Common myeloid progenitor, CD34-positive (primary cell): Measurements from ENCODE around the gene FAM53B.
"Not testable (repeated sequence)": the region's sequence is repeated elsewhere in the genome, so short reads cannot be mapped to it uniquely, and the experiment has no call there.

Source experiments
- CTCF ChIA-PET: fragments of 350-600 bp; sonication (Branson Sonifier 250); formaldehyde crosslinking; loops from one replicate; lab custom pipeline; 2021; ENCODE audit warnings: antibody characterized with exemption; lab: Charles Lee
- POLR2A ChIA-PET: fragments of 350-600 bp; sonication (Branson Sonifier 250); formaldehyde crosslinking; loops from one replicate; lab custom pipeline; 2021; ENCODE audit warnings: antibody characterized with exemption; lab: Charles Lee
- DNase-seq, 3 donors: peaks; one replicate each; pipeline versions ENCODE4 v3.0.0 to v3.0.0-alpha.2; 2013
- H3K27ac ChIP-seq, 2 experiments: 1 replicate in 1 of 2; 2 replicates in 1 of 2; pipeline ENCODE4 v1.7.0; 2013; ENCODE audit warnings: inconsistent platforms in 2 of 2, low read length in 2 of 2, mild to moderate bottlenecking in 2 of 2, low read depth in 1 of 2, moderate library complexity in 1 of 2; ENCODE audit not compliant: severe bottlenecking in 2 of 2, insufficient read depth in 1 of 2, poor library complexity in 1 of 2
- H3K27me3 ChIP-seq, 5 experiments: replicated peaks in 2 of 5; 1 replicate in 3 of 5; 2 replicates in 2 of 5; pipeline versions ENCODE4 v1.6.1 to v1.7.0; 2013; ENCODE audit warnings: low read length in 4 of 5, mild to moderate bottlenecking in 2 of 5, moderate library complexity in 2 of 5, inconsistent platforms in 1 of 5; ENCODE audit not compliant: insufficient read depth in 5 of 5, control insufficient read depth in 4 of 5
- H3K36me3 ChIP-seq, 4 experiments: 1 replicate in 2 of 4; 2 replicates in 2 of 4; pipeline versions ENCODE4 v1.6.1 to v1.7.0; 2013; ENCODE audit warnings: low read length in 3 of 4, control low read depth in 1 of 4, mild to moderate bottlenecking in 1 of 4; ENCODE audit not compliant: control insufficient read depth in 4 of 4, insufficient read depth in 4 of 4
- H3K4me1 ChIP-seq, 4 experiments: 1 replicate in 3 of 4; 2 replicates in 1 of 4; pipeline versions ENCODE4 v1.6.1 to v1.7.1; 2013; ENCODE audit warnings: low read length in 3 of 4, mild to moderate bottlenecking in 3 of 4, control low read depth in 1 of 4, inconsistent platforms in 1 of 4, moderate library complexity in 1 of 4; ENCODE audit not compliant: control insufficient read depth in 4 of 4, insufficient read depth in 4 of 4; ENCODE audit errors: control extremely low read depth in 1 of 4
- H3K4me3 ChIP-seq, 7 experiments: 1 replicate in 4 of 7; 2 replicates in 3 of 7; pipeline versions ENCODE4 v1.5.1 to v1.7.0; 2013; ENCODE audit warnings: mild to moderate bottlenecking in 7 of 7, low read length in 6 of 7, moderate library complexity in 6 of 7, inconsistent platforms in 2 of 7, low read depth in 2 of 7, control low read depth in 1 of 7; ENCODE audit not compliant: insufficient read depth in 4 of 7, control insufficient read depth in 1 of 7; ENCODE audit errors: extremely low read depth in 1 of 7
- H3K9me3 ChIP-seq, 5 experiments: 1 replicate in 4 of 5; 2 replicates in 1 of 5; pipeline versions ENCODE4 v1.6.1 to v1.7.1; 2013; ENCODE audit warnings: low read length in 4 of 5, mild to moderate bottlenecking in 2 of 5, inconsistent platforms in 1 of 5, low read depth in 1 of 5, moderate library complexity in 1 of 5; ENCODE audit not compliant: control insufficient read depth in 4 of 5, insufficient read depth in 2 of 5; ENCODE audit errors: control extremely low read depth in 1 of 5
- WGBS: methylation state at CpG from one replicate; pipeline ENCODE4 v1.1.5; 2013; ENCODE audit not compliant: insufficient coverage; 5-methylcytosine and 5-hydroxymethylcytosine counted together

The FAM53B gene

DNA sequence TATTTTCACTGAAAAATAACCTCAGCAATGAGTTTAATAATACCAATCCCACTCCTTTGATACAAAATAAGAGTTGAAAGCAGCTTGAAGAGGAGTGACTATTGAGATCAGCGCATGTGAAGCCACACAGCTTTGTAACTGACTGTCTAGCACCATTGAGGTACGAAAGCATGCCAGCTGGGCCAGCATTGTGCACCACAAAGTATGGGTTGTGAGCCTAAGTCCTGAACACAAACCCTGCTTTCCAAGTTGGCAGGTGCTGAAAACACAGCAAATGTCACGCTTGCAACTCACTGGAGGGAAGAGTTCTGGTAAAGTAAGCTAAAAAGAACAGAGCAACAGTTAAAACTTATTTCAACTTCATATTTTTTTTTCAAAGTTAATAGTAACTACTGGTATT is 4.0 kb upstream of the FAM53B start:
- ChIA-PET CTCF (interaction anchor here (0.8 to 6.0 kb wide), 13 partner anchors 8 to 216 kb away, joined by 3 to 112 read pairs (median 4); partner anchors contain the start of gene EEF1AKMT2), POLR2A (no interaction called here)
- H3K4me3 ChIP-seq = no peak overlapping the region
- no peaks in the 10 kb centered on the region for H3K27me3 ChIP-seq
- DNase-seq = peak in 1 of 3 donors; percentile 26
- no peak overlapping the region for H3K27ac ChIP-seq
- peaks cover 0 to 7% (median 5%) of the 10 kb centered on the region in 4 experiments for H3K36me3 ChIP-seq
- H3K9me3 ChIP-seq = no peaks in the 10 kb centered on the region
- peaks cover 0 to 11% (median 9%) of the 10 kb centered on the region in 4 experiments for H3K4me1 ChIP-seq
- WGBS = no CpG with 5 or more reads among the region's 3 CpGs

DNA sequence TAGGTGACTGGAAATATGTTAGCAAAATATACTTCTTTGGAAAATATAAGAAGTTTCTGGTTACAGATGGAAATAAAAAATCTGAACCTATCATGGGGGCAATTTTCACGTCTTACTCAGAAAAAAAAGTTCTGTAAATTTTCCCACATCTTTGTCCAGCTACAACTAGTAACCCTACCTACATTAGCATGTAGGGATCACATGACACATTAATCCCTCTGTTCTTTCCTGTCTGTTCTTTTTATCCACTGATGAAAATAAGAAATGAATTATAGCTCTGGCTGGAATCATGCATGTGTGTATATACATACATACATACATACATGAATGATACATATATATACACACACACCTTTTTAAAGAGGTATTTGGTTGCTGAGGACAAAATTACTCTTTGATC is 3.6 kb upstream of the FAM53B start:
- Histone ChIP-seq H3K27ac (no peak overlapping the region), H3K36me3 (peaks cover 0 to 7% (median 5%) of the 10 kb centered on the region in 4 experiments), H3K4me1 (peaks cover 0 to 14% (median 12%) of the 10 kb centered on the region in 4 experiments), H3K9me3 (no peaks in the 10 kb centered on the region), H3K4me3 (no peak overlapping the region), H3K27me3 (no peaks in the 10 kb centered on the region)
- ChIA-PET CTCF (interaction anchor here (0.8 to 6.0 kb wide), 12 partner anchors 8 to 216 kb away, joined by 3 to 112 read pairs (median 4); no protein-coding TSS in a partner anchor), POLR2A (no interaction called here)
- no peak for DNase-seq
- no CpG with 5 or more reads among the region's 1 CpG for WGBS

DNA sequence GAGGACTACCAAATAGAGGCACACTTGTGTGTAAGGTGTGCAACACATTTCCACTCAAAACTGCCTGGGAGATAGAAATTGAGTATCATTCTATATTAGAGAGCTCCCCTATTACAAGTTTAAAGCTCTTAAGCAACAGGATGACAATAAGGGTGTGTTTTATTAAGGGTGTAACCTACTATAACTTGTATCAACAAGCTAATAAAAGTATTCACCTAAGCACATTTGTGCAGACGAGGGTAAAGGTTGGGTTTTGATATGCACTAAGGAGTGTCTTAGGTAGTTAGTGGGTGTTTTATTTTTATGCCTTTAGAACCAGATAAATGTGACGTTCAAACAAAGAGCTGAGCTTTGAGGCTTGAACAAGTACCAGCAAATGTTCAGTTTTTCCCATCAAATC is 2.8 kb upstream of the FAM53B start:
- Histone ChIP-seq H3K9me3 (no peaks in the 10 kb centered on the region), H3K27ac (no peak overlapping the region), H3K27me3 (no peaks in the 10 kb centered on the region), H3K4me1 (peaks cover 2 to 21% (median 19%) of the 10 kb centered on the region in 4 experiments), H3K4me3 (no peak overlapping the region), H3K36me3 (peaks cover 0 to 7% (median 5%) of the 10 kb centered on the region in 4 experiments)
- no peak for DNase-seq
- WGBS = no CpG with 5 or more reads among the region's 2 CpGs
- ChIA-PET POLR2A (interaction anchor here (0.6 kb wide), 2 partner anchors 69 to 98 kb away, joined by 3 to 4 read pairs; no protein-coding TSS in a partner anchor), CTCF (interaction anchor here (0.9 to 6.0 kb wide), 11 partner anchors 9 to 215 kb away, joined by 3 to 112 read pairs (median 3); no protein-coding TSS in a partner anchor)

DNA sequence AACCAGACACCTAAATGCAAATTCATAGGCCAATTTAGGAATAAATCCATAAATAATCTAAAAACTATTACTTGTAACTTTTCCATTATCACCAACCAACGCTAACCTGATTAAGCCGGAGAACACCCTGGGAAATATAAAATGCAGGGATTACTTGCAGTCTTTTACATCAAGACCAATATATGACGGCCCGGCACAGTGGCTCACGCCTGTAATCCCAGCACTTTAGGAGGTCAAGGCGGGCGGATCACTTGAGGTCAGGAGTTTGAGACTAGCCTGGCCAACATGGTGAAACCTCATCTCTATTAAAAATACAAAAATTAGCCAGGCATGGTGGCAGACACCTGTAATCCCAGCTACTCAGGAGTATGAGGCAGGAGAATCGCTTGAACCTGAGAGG is 2.3 kb upstream of the FAM53B start:
- not testable (repeated sequence) for DNase-seq, H3K9me3 ChIP-seq, H3K36me3 ChIP-seq, H3K27ac ChIP-seq, H3K4me3 ChIP-seq, H3K27me3 ChIP-seq
- peaks cover 5 to 27% (median 25%) of the 10 kb centered on the region in 4 experiments for H3K4me1 ChIP-seq
- CTCF ChIA-PET = interaction anchor here (0.7 to 6.0 kb wide), 15 partner anchors 10 to 752 kb away, joined by 3 to 112 read pairs (median 5); no protein-coding TSS in a partner anchor
- POLR2A ChIA-PET = interaction anchor here (0.6 kb wide), 1 partner anchor 97 kb away, joined by 3 read pairs; no protein-coding TSS in a partner anchor
- 100% methylated on average over 6 of the region's 8 CpGs for WGBS

DNA sequence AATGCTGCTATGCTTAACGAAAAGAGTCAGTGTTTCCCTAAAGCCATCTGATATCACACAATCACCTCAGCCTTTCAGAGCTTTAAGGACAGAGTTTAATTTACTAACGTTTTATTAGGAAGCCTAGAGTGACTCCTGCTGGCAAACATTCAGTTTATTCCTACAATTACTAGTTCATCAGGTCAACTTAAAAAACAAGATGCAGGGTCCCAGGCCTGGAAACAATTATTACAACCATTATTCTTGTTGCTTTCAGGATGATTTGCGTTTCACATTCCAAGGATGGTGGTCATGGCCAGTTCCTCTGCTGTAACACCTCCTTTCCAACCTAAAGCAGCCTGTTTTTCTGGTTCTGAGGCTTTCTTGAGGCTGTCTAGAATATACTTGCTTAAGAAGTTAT is 1.5 kb upstream of the FAM53B start:
- H3K9me3 ChIP-seq = no peaks in the 10 kb centered on the region
- DNase-seq = peak; percentile 81 to 89 (median 84)
- 14% methylated on average over 2 of the region's 3 CpGs for WGBS
- peaks cover 8 to 35% (median 33%) of the 10 kb centered on the region in 4 experiments for H3K4me1 ChIP-seq
- no peak overlapping the region for H3K27ac ChIP-seq
- H3K36me3 ChIP-seq = peaks cover 0 to 7% (median 5%) of the 10 kb centered on the region in 4 experiments
- no peak overlapping the region for H3K4me3 ChIP-seq
- POLR2A ChIA-PET = no interaction called here
- CTCF ChIA-PET = interaction anchor here (0.7 to 6.0 kb wide), 29 partner anchors 10 to 751 kb away, joined by 3 to 112 read pairs (median 3); no protein-coding TSS in a partner anchor
- H3K27me3 ChIP-seq = no peaks in the 10 kb centered on the region

DNA sequence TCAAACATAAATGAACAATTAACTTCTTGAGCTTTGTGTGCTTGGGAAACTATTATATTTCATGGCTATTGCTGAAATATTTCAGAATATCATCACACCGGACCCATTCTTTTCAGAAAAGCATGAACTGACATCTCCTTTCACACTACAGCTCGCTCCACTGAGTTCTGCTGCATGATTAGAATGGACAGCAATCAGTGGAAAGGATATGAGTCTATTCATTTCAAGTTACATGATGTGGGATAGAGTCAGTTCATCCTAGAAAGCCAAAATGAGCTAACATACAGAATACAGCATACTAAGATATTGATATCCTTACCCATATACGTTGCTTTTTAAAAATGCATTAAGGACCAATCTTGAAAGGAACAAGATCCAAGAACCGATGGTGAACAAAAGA is 1.1 kb upstream of the FAM53B start:
- peaks cover 0 to 7% (median 5%) of the 10 kb centered on the region in 4 experiments for H3K36me3 ChIP-seq
- DNase-seq = no peak
- H3K27me3 ChIP-seq = no peaks in the 10 kb centered on the region
- H3K9me3 ChIP-seq = no peaks in the 10 kb centered on the region
- H3K4me1 ChIP-seq = peaks cover 11 to 39% (median 37%) of the 10 kb centered on the region in 4 experiments
- WGBS = 60% methylated on average over 1 of the region's 4 CpGs
- no peak overlapping the region for H3K4me3 ChIP-seq
- CTCF ChIA-PET = interaction anchor here (0.8 to 6.0 kb wide), 27 partner anchors 11 to 750 kb away, joined by 3 to 112 read pairs (median 4); no protein-coding TSS in a partner anchor
- peak overlapping the region in 1 of 2 experiments; percentile 62 for H3K27ac ChIP-seq
- POLR2A ChIA-PET = no interaction called here
